NCI-H345 treated with DMSO at 0.1 percent for 48 hours (cell line): Measurements from ENCODE around the gene PLCG1.
"Not testable (repeated sequence)": the region's sequence is repeated elsewhere in the genome, so short reads cannot be mapped to it uniquely, and the experiment has no call there.

Experiments used
- DNase-seq: peaks from one replicate; lab custom pipeline; 2025; ENCODE audit not compliant: unreplicated experiment; lab: John Stamatoyannopoulos, UW

The PLCG1 gene

GRCh38 chr20:41136680-41137613 lies at the start of gene PLCG1:
Gene PLCG1 (plus strand): TSS chr20:41137543. CDS start chr20:41137642, 99 bp downstream.
- DNase-seq, result peak; percentile 80

DNA sequence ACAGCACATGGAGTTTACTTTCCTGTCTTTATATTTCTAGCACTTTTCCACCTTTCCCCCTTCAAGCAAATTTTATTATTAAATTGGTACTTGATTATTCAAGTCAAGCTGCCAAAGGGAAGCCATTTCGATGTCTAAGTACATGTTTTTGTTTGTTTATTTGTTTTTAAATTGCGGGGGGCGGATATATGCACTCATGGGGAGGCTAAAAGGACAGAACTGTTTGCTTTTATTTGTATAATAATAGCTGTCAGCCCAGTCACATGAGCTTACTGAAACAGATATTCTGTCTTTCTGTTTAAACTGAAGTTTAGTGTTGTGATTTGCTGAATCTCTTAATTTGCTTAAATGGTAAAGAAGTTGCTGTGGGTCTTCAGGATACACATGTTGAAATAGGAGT lies 49.6 kb upstream of the PLCG1 start:
- DNase-seq, result no peak

- DNase-seq, result no peak
Observed at GRCh38 chr20:41089555-41089954, 47.8 kb upstream of the PLCG1 start.

- DNase-seq, result no peak
Observed at GRCh38 chr20:41091927-41092326, 45.4 kb upstream of the PLCG1 start.

DNA sequence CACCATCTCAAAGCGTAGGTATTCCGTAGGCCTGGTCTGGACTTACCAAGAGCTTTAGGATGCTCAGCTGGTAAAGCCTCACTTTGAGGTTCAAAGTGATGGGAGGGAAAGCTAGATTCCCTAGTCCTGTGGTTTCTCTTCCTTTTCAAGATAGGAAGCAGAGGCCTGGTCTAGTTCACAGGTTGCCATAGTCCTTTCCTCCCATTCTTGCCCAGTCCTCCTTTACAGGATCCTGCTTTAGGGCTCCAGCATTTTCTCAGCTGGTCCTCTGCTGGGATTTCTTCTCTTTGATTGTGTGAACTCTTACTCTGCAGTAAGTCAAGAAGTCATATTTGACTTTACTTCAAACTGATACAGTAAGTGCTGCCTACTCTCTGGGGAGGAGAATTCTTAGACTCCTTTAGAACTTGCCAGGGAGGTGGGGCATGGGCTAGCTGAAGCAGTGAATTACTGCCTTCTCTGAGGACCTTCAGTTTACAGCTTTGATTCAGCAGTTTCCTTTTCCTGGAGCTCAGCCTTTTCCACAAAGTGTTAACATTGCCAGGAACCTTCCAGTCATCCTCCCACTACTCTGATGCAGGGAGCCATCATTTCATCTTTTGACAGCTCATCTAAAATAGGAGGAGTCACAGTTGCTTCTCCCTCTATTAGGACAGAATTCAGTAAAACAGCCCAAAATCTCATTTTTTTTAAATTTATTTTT lies 42.8 kb upstream of the PLCG1 start:
- DNase-seq, result no peak

DNA sequence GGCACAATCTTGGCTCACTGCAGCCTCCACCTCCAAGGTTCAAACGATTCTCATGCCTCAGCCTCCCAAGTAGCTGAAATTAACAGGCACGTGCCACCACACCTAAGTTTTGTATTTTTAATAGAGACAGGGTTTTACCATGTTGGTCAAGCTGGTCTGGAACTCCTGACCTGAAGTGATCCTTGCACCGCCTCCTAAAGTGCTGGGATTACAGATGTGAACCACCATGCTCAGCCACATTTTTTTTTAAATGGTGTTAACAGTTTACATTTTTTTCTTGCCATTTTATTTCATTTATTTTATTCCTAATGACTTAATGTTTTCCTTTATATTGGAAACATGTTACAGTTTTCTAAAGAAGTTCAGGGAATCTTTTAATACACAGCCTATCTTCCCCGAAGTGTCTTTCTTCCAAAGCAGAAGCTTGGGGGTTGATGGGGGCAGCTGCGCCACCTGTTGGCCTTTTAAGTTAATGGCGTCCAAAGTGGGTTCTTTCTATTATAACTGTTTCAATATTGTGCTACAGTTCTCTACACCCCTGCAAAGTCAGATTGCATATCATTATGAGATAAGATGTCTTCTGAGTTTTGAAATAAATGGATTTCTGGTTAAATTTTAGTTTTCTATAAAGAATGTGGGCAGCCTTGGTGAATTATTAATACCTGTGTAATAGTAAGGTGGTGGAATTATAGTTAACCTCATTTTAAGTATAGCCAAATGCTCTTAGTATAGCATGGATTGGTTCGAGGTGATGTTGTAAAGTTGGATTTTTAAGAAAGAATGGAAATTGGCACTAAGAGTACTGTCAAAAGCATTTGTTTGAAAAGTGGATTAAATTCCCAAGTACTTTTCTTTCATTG lies 42.0 kb upstream of the PLCG1 start:
- DNase-seq, result peak; percentile 56

DNA sequence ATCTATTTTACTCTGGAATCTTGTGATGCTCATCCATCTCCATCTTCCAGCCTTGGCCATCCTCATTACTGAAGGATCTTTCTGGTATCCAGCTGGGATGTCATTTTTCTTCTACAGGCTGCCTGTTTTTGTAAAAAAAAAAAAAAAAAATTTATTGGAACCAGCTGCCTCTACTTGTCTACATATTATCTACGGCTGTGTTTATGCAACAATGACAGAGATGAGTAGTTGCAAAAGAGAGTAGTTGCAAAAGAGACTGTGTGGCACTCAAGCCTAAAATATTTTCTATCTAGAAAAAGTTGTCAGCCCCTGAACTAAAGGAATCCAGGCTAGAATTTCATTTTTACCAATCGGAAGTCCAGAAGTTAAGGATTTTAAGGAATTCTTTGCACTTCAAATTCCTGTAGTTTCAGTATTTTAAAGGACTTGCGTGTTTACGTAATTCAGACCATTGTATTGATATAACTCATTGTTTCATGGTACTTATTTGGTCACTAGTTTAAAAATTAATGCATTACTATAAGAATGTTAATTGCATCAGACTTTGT lies 38.6 kb upstream of the PLCG1 start:
- no peak for DNase-seq

DNA sequence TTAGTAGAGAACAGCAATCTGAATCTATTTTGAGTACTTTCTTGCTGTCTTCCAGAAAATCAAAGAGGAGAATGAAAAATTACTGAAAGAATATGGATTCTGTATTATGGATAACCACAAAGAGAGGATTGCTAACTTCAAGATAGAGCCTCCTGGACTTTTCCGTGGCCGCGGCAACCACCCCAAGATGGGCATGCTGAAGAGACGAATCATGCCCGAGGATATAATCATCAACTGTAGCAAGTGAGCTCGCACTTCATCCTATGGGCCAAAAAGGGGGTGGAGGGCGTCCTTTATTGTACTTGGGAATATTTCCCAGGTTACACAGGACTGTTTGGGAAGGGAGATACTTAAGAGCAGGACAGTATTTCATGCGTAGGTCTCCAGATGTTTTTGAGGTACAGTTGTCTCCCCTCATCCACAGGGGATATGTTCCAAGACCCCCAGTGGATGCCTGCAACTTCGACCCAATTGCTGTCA lies 37.3 kb upstream of the PLCG1 start:
- no peak for DNase-seq

DNA sequence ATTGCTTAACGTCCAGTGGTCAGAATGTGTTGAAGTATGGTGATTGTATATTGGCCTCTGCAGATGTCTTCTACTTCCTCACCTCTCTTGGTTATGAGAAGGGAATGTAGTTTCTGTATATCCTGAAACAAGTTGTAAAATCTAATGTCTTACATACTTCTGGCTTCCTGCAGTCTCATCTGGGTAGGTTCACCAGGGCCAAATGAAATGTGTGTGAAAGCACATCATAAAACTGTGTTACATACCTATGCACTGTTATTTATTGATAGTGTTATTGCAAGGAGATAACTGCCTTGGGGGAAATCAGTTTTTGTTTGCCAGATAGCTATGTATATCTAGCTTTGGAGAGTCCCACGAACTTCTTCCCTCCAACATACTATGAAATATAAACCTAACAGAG lies 35.7 kb upstream of the PLCG1 start:
- no peak for DNase-seq

GRCh38 chr20:41108531-41108930 lies 28.8 kb upstream of the PLCG1 start:
- DNase-seq, result no peak

- no peak for DNase-seq
Observed at GRCh38 chr20:41110012-41110411, 27.3 kb upstream of the PLCG1 start.

GRCh38 chr20:41110930-41111577 lies 26.3 kb upstream of the PLCG1 start:
- DNase-seq, result no peak

GRCh38 chr20:41111578-41111951 lies 25.8 kb upstream of the PLCG1 start:
- DNase-seq, result no peak

DNA sequence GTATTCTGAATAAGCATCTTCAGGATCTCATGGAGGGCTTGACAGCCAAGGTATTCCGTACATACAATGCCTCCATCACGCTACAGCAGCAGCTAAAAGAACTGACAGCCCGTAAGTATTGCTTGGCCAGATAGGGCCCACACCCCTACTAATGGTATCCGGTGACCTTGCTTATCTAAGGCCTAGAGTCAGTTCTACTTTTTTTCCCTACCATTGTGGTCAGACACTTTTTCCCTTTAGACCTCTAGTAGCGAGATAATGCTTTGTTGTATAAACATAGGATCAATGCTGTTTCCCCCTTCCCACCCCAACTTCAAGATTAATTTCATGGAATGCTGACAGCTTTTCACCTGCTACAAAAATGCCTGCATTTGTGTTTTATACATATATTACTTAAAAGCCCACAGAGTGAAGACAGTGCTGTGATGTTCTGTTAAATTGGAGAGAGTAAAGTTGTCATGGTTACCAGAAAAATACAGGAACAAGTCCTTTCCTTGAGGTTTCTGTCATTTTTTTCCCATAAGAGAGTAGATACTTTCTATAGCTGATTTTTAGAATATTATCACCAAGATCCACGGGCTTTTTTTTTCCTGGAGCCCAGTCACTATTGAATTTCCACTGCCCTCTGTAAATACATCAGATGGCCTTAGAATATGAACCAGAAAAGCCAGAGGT lies 20.9 kb upstream of the PLCG1 start:
- DNase-seq, result no peak

DNA sequence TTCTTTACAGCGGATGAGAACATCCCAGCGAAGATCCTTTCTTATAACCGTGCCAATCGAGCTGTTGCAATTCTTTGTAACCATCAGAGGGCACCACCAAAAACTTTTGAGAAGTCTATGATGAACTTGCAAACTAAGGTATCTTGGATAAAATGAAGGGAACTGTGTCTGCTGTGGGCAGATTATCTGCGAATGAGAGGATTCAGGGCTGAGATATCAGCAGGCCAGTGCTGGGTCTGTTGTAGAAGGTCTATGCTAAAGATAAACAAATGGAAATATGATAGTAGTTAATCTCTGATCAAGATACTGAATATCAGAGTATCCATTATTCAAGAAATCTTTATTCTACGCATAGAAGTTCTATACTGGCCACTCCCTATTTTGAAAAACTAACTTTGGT lies 19.2 kb upstream of the PLCG1 start:
- DNase-seq, result not testable (repeated sequence)

DNA sequence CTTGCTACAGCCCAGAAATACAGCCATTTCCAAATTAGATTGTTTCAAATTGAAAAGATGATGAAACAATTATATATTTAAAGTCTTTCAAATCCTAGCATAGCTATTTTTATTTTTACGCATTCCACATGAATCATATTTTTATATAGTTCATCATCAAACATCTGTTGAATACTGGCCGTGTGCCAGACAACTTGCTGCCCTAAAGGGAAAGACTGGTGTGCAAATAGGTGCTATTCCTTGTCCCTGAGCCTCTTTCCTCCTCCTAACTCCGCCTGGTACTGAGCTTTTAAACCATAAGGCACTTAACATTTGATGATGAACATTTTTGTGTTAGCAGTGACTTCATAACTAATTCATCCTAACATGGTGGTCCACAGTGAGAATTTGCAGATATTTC lies 18.7 kb upstream of the PLCG1 start:
- no peak for DNase-seq

GRCh38 chr20:41119614-41120561 lies 17.5 kb upstream of the PLCG1 start:
- DNase-seq, result no peak

DNA sequence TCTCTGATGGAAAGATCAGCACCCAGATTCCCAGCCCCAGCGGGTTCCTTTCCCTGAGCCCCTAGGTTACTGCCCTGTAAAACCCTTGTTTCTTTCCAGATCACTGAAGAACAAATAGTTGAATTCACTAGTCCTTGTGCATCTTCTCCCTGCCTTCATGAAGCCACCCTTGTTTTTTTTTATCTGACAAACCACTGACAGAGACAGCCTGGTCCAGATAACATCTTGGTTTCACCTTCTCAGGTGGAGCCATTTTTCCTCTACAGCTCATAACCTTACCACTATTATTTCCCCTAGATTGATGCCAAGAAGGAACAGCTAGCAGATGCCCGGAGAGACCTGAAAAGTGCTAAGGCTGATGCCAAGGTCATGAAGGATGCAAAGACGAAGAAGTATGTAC lies 15.9 kb upstream of the PLCG1 start:
- no peak for DNase-seq

- no peak for DNase-seq
Observed at GRCh38 chr20:41123631-41124030, 13.7 kb upstream of the PLCG1 start.
